ENCODE data around the gene ABI2.
"Not testable (repeated sequence)": the region's sequence is repeated elsewhere in the genome, so short reads cannot be mapped to it uniquely, and the experiment has no call there.

Gene ABI2

DNA sequence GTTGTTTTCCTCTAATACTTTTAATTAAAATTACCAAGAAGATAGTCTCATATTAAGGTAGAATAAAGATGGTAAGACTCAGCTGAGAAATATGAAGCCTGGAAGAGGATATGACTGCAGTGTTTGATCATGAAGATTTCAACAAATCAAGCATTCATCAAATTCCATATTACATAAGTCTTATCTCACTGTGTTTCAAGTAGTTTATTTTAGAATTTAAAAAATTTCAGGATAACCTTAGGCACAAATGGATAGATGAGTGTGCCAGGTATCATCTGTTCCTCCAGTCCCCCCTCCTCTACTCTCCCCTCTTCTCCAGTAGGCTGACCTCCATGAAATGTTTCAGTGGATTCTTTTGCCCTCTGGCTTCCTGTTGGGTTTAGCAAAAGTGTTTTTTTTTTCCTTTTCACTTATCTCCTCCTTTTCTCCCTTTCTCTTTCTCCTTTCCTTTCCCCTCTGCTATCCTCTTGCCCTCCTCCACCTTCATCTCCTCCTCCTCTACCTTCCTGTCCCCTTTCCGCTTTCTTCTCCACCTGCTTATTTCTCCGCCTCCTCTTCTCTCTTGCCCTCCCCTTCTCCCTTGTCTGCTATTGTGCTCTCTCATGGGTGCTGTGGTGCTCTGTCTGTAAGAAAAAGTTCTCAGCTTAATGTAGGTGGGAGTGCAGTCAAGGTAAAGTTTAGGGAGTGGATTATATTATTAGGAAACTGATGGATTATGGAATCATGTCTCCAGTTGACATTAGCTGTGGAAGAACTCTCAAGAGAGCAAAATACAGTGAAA lies 72.8 kb downstream of the ABI2 start:
- no peaks in the 10 kb centered on the region for H3K27me3 ChIP-seq (ENCODE audit: control insufficient read depth, insufficient read depth, low read length)
- H3K36me3 ChIP-seq (ENCODE audit: control insufficient read depth, insufficient read depth, low read length) = peaks cover 3% of the 10 kb centered on the region
- no peaks in the 10 kb centered on the region for H3K4me1 ChIP-seq (ENCODE audit: control insufficient read depth, insufficient read depth, low read length)
- H3K9me3 ChIP-seq (ENCODE audit: control insufficient read depth, insufficient read depth, low read length) = no peaks in the 10 kb centered on the region
- H3K9ac ChIP-seq (ENCODE audit: low read depth, low read length) = no peak overlapping the region
- no peak overlapping the region for H3K4me3 ChIP-seq (ENCODE audit: low read depth, low read length)

DNA sequence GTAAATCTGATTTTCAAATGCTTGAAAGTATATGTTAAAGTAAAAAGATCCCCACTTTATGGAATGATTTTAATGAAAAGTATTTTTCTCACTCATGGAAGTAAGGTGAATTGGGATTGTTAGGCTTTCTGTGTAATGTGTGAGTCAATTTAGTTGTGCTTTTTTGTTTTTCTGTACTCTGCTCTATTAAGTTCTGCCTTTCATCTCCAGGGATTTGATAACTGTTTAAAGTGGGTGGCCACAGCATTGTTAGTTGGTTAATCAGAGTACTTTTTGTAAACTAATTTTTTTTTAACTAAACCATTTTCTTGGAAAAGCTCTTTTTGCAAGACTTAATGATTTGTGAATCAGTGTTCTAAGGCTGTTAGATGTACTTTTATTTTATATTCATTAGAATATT lies 76.8 kb downstream of the ABI2 start:
- H3K9ac ChIP-seq (ENCODE audit: low read depth, low read length) = no peak overlapping the region
- no peak overlapping the region for H3K4me3 ChIP-seq (ENCODE audit: low read depth, low read length)
- no peaks in the 10 kb centered on the region for H3K9me3 ChIP-seq (ENCODE audit: control insufficient read depth, insufficient read depth, low read length)
- no peaks in the 10 kb centered on the region for H3K4me1 ChIP-seq (ENCODE audit: control insufficient read depth, insufficient read depth, low read length)
- H3K27me3 ChIP-seq (ENCODE audit: control insufficient read depth, insufficient read depth, low read length) = no peaks in the 10 kb centered on the region
- H3K36me3 ChIP-seq (ENCODE audit: control insufficient read depth, insufficient read depth, low read length) = peaks cover 3% of the 10 kb centered on the region

DNA sequence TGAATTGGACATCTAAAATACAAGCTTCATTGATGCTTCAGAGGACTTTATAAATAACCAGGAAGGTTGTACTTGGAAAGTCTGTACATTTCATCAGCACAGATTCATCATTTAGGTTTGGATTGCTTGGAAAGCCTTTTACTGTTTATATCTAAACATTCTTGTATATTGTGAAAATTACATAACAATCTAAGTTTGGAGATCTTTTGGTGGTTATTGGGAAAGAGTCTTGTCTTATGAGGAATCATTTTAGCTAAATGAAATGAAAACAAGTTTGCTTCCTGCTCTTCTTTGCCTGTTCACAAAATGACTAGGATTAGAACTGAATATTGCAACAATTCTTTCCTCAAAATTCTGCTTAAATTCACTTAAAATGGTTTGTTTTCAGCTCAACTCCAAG lies 79.3 kb downstream of the ABI2 start:
- Histone ChIP-seq H3K9me3 (ENCODE audit: control insufficient read depth, insufficient read depth, low read length) (no peaks in the 10 kb centered on the region), H3K4me1 (ENCODE audit: control insufficient read depth, insufficient read depth, low read length) (no peaks in the 10 kb centered on the region), H3K36me3 (ENCODE audit: control insufficient read depth, insufficient read depth, low read length) (peaks cover 5% of the 10 kb centered on the region), H3K27me3 (ENCODE audit: control insufficient read depth, insufficient read depth, low read length) (no peaks in the 10 kb centered on the region), H3K4me3 (ENCODE audit: low read depth, low read length) (no peak overlapping the region), H3K9ac (ENCODE audit: low read depth, low read length) (no peak overlapping the region)

DNA sequence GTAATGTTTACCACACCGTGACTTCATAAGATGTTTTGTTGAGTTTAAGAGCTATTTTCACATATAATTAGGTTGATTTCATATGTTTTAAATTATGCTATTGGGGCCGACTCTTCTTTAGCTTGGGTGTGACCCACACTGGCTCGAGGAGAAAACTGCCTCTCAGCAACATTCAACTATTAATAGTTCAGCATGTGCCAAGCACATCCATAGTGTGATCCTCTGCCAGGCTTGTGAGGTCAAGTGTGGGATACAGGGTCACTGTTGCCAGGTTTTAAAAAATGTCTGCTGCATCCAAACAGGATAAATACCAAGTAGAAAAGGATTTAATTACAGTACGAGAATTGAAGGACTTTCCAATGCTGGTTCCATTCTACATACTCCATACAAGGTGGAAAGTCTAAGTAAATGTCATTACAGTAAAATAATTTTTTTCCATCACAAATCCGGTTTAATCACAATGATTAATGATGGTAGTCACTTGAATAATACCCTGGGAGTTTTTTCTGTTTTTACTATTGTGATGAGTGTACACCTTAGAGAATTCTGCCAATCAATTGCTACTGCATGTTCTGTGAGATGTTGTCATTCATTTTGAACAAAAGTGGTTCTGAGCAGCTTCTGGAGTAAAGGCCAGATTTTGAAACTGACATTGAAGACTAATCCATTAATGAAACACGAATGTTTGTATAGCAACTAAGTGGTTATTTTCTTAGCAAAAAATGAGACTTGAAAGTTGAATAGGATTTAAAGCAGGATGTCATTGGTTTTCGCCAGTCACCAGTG lies 84.5 kb downstream of the ABI2 start:
- H3K27me3 ChIP-seq (ENCODE audit: control insufficient read depth, insufficient read depth, low read length) = no peaks in the 10 kb centered on the region
- H3K4me3 ChIP-seq (ENCODE audit: low read depth, low read length) = no peak overlapping the region
- no peaks in the 10 kb centered on the region for H3K4me1 ChIP-seq (ENCODE audit: control insufficient read depth, insufficient read depth, low read length)
- peaks cover 3% of the 10 kb centered on the region for H3K36me3 ChIP-seq (ENCODE audit: control insufficient read depth, insufficient read depth, low read length)
- no peak overlapping the region for H3K9ac ChIP-seq (ENCODE audit: low read depth, low read length)
- no peaks in the 10 kb centered on the region for H3K9me3 ChIP-seq (ENCODE audit: control insufficient read depth, insufficient read depth, low read length)

DNA sequence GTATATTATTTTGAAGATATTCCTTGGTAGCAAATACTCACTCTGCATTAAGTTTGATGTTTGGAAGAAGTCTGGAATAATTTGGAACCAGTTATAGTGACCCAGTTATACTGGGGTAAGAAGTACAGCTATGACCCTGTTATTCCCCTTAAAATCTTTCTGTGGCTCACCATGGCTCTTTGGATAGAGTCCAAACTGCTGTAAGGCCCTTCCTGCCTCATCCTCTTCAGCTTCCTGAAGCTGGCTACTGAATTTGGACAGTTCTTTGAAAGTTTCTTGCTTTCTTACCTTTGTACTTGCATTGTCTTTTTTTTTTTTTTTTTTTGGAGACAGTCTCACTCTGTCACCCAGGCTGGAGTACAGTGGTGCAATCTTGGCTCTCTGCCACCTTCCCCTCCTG lies 85.6 kb downstream of the ABI2 start:
- no peak overlapping the region for H3K4me3 ChIP-seq (ENCODE audit: low read depth, low read length)
- H3K9ac ChIP-seq (ENCODE audit: low read depth, low read length) = no peak overlapping the region
- peaks cover 3% of the 10 kb centered on the region for H3K36me3 ChIP-seq (ENCODE audit: control insufficient read depth, insufficient read depth, low read length)
- H3K4me1 ChIP-seq (ENCODE audit: control insufficient read depth, insufficient read depth, low read length) = no peaks in the 10 kb centered on the region
- no peaks in the 10 kb centered on the region for H3K9me3 ChIP-seq (ENCODE audit: control insufficient read depth, insufficient read depth, low read length)
- H3K27me3 ChIP-seq (ENCODE audit: control insufficient read depth, insufficient read depth, low read length) = no peaks in the 10 kb centered on the region

DNA sequence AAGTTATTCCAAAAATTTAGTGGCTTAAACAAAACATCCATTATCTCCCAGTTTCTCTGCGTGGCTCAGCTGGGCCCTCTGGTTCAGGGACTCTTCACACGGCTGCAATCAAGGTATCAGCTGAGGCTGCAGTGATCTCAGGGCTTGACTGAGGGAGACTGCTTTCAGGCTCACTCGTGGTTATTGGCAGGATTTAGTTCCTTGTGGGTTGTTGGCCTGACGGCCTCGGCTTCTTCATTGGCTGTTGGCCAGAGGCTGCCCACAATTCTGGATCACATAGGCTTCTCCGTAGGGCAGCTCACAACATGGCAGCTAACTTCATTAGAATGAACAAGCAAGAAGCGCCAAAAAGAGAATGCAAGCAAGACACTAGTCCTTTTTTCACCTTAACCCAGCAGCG lies 90.1 kb downstream of the ABI2 start:
- H3K9ac ChIP-seq (ENCODE audit: low read depth, low read length) = no peak overlapping the region
- H3K4me1 ChIP-seq (ENCODE audit: control insufficient read depth, insufficient read depth, low read length) = no peaks in the 10 kb centered on the region
- no peaks in the 10 kb centered on the region for H3K36me3 ChIP-seq (ENCODE audit: control insufficient read depth, insufficient read depth, low read length)
- no peak overlapping the region for H3K4me3 ChIP-seq (ENCODE audit: low read depth, low read length)
- H3K27me3 ChIP-seq (ENCODE audit: control insufficient read depth, insufficient read depth, low read length) = no peaks in the 10 kb centered on the region
- H3K9me3 ChIP-seq (ENCODE audit: control insufficient read depth, insufficient read depth, low read length) = no peaks in the 10 kb centered on the region

DNA sequence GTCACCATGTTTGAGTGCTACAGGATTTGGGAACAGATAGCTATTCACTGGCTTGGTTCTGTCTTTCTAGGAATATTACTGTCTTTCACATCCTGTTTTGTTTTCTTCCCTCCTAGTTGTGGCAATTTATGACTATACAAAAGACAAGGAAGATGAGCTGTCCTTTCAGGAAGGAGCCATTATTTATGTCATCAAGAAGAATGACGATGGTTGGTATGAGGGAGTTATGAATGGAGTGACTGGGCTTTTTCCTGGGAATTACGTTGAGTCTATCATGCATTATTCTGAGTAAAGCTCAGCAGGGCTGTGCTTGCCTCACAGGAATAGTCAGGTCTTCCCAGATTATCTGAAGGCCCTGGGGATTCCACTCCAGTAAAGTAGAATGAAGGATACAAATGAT lies 98.9 kb downstream of the ABI2 start:
- Histone ChIP-seq H3K4me1 (ENCODE audit: control insufficient read depth, insufficient read depth, low read length) (no peaks in the 10 kb centered on the region), H3K36me3 (ENCODE audit: control insufficient read depth, insufficient read depth, low read length) (peaks cover 5% of the 10 kb centered on the region), H3K4me3 (ENCODE audit: low read depth, low read length) (no peak overlapping the region), H3K27me3 (ENCODE audit: control insufficient read depth, insufficient read depth, low read length) (no peaks in the 10 kb centered on the region), H3K9me3 (ENCODE audit: control insufficient read depth, insufficient read depth, low read length) (no peaks in the 10 kb centered on the region), H3K9ac (ENCODE audit: low read depth, low read length) (no peak overlapping the region)

DNA sequence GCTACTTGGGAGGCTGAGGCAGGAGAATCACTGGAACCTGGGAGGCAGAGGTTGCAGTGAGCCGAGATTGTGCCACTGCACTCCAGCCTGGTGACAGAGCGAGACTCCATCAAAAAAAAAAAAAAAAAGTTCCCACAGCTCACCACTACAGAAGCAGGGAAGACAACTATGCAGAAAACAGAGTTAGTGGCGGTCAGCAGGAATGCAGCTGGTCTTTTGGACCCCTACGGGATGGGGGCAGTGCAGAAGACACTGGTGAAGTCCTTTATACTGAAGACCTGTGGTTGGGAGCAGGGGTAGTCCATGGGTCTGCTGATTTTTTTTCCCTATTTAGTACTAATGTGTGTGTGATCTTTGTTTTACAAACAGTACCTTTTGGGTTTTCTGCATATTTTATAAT lies 101.4 kb downstream of the ABI2 start:
- not testable (repeated sequence) for H3K9ac ChIP-seq (ENCODE audit: low read depth, low read length); H3K36me3 ChIP-seq (ENCODE audit: control insufficient read depth, insufficient read depth, low read length); H3K27me3 ChIP-seq (ENCODE audit: control insufficient read depth, insufficient read depth, low read length); H3K4me3 ChIP-seq (ENCODE audit: low read depth, low read length); H3K4me1 ChIP-seq (ENCODE audit: control insufficient read depth, insufficient read depth, low read length); H3K9me3 ChIP-seq (ENCODE audit: control insufficient read depth, insufficient read depth, low read length)

DNA sequence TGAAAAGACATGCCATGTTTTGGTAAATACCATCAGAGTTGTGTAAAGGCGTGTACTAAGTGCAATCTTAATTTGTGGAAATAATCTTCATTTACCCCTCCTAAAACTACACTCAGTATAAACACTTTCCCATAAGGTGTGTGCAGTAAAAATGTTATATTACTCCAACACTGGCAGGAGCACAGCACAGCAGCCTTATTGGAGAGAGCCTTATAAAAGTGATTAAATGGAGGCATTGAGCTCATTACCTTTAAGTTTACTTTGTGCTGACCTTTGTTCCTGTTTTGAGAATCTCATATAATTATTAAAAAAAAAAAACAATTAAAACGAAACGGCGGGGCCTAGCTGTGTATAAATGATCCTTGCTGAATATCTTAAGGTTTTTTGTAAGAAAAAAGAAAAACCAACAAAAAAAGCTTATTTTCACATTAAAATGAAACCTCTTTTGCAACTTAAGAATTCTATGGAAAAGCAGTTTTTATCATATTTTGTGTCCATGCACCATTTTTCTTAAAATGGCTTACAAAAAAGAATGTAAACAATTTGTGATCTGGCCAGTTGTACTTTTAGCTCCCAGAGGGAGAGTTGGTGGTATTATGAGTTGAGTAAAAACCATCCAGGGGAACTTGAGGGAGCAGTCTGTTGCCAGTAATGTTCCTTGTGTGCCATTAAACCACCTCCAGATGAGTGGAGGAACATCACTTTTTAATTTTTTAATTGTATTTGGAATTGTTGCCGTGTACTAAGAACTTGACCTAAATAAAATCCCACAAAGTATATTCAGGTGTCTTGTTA lies 103.4 kb downstream of the ABI2 start:
- no peak overlapping the region for H3K9ac ChIP-seq (ENCODE audit: low read depth, low read length)
- H3K4me3 ChIP-seq (ENCODE audit: low read depth, low read length) = no peak overlapping the region
- H3K27me3 ChIP-seq (ENCODE audit: control insufficient read depth, insufficient read depth, low read length) = no peaks in the 10 kb centered on the region
- no peaks in the 10 kb centered on the region for H3K4me1 ChIP-seq (ENCODE audit: control insufficient read depth, insufficient read depth, low read length)
- H3K9me3 ChIP-seq (ENCODE audit: control insufficient read depth, insufficient read depth, low read length) = no peaks in the 10 kb centered on the region
- peaks cover 5% of the 10 kb centered on the region for H3K36me3 ChIP-seq (ENCODE audit: control insufficient read depth, insufficient read depth, low read length)

DNA sequence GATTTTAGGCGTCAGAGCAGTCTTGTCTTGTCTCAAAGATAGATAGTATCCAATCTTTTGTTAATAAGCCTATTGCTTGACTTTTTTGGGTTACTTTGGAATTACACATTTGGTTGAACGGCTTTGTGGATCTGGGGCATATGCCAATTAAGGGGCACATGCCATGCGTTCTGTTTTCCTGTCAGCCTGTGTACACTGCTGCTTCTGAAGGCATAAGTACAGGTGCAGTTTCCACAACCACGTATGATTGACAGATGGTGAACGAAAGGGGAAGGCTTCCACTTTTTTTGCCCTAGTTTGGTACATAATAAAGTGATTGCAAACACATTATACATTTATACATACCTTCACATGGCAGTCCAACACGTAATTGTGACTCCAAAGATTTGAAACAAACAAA lies 104.6 kb downstream of the ABI2 start:
- Histone ChIP-seq H3K9me3 (ENCODE audit: control insufficient read depth, insufficient read depth, low read length) (no peaks in the 10 kb centered on the region), H3K4me1 (ENCODE audit: control insufficient read depth, insufficient read depth, low read length) (no peaks in the 10 kb centered on the region), H3K27me3 (ENCODE audit: control insufficient read depth, insufficient read depth, low read length) (no peaks in the 10 kb centered on the region), H3K36me3 (ENCODE audit: control insufficient read depth, insufficient read depth, low read length) (peaks cover 5% of the 10 kb centered on the region), H3K4me3 (ENCODE audit: low read depth, low read length) (no peak overlapping the region), H3K9ac (ENCODE audit: low read depth, low read length) (no peak overlapping the region)

DNA sequence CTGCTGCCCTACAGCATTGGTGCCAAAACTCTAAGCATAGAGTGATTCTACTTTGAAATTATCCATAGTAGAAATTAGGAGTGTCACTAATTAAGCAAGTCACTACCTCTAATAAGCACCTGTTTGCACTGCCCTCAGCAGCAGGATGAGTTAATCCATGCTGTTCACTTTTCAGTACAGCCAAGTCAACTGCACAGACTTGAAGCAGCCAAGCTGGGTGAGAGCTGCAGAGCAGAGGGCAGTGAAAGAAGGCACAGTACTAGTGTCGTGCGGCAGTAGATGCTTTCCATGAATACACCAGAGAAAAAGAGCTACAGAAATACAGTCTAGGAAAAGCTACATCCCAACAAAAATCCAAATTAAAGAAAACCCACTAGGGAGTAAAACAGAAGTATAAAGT lies 108.3 kb downstream of the ABI2 start:
- Histone ChIP-seq H3K9me3 (ENCODE audit: control insufficient read depth, insufficient read depth, low read length) (no peaks in the 10 kb centered on the region), H3K4me1 (ENCODE audit: control insufficient read depth, insufficient read depth, low read length) (peaks cover 3% of the 10 kb centered on the region), H3K4me3 (ENCODE audit: low read depth, low read length) (no peak overlapping the region), H3K27me3 (ENCODE audit: control insufficient read depth, insufficient read depth, low read length) (no peaks in the 10 kb centered on the region), H3K36me3 (ENCODE audit: control insufficient read depth, insufficient read depth, low read length) (no peaks in the 10 kb centered on the region), H3K9ac (ENCODE audit: low read depth, low read length) (no peak overlapping the region)

Data from iPS-15b (cell line).